Activated T-cell treated with anti-CD3 and anti-CD28 coated beads for 1 hour (primary cell): ENCODE measurements around the gene BAHD1.

Experiments
- DNase-seq: peaks from one replicate; pipeline ENCODE4 v3.0.0-alpha.2; 2020; ENCODE audit warnings: low read depth

BAHD1 gene

DNA sequence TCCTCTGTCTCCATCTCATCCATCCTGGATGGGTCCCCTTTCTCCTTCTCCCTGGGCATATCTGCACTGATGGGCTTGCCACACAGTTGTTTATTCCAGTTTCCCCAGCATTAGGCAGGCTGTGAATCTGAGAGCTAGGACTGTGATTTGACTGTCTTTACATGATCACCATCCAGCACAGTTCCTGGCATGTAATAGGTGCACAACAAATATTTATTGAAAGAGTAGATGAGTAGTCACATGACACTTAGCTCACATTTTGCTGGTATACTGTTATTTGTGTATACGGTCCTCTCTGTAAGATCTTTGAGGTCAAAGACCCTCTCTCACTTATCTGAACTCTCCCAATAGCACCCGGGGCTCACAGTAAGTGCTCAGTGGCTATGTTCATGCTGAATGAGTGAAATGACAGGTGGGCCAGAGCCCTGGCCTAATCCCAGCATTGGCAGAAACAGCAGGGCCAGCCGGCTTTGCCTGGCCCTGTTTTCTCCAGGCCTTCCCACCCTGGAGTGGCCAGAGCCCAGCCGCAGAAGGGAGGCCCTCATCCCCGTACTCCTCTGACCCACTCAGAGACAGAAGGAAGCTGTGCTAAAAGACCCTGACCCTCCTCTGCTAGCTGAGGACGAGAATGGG lies 16.2 kb upstream of the BAHD1 start:
- DNase-seq = no peak

GRCh38 chr15:40425681-40426080 lies 15.1 kb upstream of the BAHD1 start:
- no peak for DNase-seq

GRCh38 chr15:40427188-40427587 lies 13.6 kb upstream of the BAHD1 start:
- no peak for DNase-seq

DNA sequence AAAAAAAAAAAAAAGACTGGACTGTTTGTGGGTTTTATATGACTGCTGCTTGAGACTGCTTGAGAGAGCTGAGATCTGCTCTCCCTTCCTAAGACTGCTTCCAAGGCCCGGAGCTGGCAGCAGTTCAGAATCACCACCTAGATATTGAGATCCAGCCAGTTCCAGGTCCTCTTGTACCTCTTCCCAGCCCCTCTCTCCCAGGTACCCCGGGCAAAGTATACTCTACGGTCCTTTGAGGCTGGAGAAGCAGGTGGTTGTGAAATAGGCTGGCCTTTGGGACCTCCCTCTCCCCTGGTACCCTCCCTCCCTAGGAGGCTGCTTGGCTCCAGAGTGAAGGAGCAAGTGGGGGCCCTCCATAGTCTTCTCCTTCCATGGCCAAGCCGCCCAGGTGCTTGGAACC lies 12.6 kb upstream of the BAHD1 start:
- DNase-seq = no peak

GRCh38 chr15:40429068-40429710 lies 11.6 kb upstream of the BAHD1 start:
- DNase-seq = no peak

GRCh38 chr15:40430271-40430805 lies 10.4 kb upstream of the BAHD1 start:
- no peak for DNase-seq

DNA sequence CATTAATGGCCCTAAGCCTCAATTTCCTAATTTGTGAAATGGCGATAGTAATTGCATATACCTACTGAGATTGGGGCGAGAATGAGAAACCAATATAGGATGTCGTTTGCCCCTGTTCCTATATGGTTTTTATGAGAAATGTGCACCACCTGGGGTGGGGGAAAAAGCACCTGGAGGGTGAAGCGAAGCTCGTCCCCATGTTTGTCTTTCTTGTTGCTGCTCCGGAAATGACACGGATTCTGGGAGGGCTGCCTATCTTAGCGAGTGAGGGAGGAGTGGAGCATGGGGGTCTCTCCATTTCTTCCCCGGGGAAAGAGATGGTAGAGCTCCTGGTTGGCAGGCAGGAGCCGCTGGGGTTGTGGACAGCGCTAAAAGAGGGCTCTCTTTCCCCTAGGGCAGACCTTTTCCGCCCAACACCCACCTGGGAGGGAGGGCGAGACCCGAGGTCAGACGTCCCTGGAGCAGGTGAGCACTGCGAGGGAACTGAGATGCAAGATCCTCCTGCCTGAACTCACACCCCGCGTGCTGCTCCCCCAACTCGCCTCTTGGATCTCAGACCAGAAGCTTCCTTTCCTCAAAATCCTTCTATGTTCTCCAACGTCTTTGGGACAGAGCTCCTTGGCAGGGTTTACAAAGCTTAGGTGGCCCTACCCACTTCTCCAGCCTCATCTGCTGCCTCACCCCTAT lies 5.6 kb upstream of the BAHD1 start:
- DNase-seq = no peak

DNA sequence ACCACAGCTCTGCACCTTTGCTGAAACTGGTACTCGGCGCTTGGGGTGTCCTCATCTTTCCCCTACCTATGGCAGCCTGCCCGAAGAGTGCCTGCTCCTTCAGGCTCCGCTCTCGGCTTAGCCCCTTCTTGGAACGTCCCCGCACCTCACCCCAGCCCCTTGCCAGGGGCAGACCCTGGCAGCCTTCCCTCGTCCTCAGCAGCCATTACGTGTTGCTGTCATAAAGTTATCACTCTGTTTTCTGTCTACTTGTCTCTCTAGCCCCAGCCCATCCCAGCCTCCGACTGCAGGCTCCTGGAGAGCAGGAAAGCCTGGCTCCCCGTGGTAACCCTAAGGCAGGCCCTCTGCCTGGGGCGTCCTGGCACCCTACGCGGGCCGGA lies 5.1 kb upstream of the BAHD1 start:
- DNase-seq = no peak

DNA sequence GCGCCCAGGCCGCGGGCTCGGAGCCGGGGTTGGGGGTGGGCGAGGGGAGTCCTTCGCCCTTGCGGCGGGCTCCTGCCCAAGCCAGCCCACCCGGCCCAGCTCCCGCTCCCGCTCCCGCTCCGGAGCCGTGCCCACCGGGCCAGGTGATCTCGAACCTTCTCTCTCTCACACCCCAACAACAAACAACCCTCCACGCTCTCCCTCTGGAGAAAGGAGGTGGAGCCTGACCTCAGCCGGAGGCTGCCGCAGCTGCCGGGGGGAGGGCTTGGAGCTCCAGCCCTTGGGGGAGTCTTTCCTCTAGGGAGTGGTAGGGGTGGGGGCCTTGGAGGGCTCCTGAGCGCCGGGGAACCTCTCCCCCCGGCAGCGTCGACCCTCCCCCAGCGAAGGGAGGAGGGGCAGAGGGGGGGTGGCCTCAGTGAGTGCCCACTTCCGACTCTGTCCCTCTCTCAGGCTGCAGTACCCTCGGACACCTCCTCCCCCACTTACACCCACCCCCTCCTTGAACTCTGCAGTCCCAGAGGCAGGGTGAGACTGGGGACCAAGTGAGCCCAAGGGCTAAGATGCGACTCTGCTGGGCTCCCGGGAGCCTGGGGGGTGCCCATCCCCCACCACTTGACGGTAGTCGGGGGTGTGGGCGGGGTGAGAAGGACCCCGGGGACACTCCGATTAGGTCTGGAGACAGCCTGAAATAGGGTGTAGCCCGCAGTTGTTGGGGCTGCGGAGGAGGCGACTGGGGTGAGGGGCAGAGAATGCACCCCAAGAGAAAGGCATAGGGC lies 4.4 kb upstream of the BAHD1 start:
- no peak for DNase-seq

- no peak for DNase-seq
Measured at GRCh38 chr15:40436892-40437751, 3.6 kb upstream of the BAHD1 start.

- DNase-seq = no peak
Measured at GRCh38 chr15:40437752-40438687, 2.7 kb upstream of the BAHD1 start.

- no peak for DNase-seq
Measured at GRCh38 chr15:40438712-40439111, 2.0 kb upstream of the BAHD1 start.

- DNase-seq = no peak
Measured at GRCh38 chr15:40439461-40439959, 1.2 kb upstream of the BAHD1 start.

DNA sequence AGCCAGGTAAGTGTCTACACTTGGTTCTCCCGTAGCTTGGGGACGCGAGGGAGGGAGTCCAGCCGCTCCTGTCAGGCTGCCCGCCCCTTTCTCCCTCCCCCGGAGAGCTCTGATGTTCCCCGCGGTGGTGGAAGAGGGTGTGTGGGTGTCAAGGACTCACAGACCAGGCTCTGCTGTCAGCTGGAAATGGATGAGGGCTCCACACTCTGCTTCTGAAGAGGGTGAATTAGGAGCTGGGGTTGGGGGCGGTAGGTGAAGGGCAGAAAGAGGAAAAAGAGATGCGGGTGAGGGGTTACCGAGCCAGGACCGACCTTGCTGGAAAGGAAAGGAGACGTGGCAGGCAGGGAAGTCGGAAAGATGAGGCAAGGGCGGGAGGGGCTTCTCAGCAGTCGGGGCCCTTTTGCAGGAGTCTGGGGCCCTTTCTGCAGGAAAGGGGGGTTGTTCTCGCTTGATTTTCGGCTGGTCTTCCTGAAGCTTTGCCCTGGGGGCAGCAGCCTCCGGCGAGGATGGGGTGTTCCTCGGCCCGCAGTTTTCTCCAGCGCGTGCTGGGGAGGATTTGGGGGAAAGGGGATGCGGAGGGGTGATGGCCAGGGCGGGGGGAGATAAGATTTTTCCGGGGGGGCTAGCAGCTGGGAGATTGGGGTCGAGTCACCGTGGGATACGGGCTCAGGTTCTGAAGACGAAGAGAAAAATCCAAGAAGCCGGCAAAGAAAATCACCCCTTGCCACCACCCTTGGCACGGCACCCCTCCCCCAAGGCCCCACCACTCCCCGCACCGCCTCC lies 602 bp upstream of the BAHD1 start:
- peak; percentile 16 for DNase-seq

DNA sequence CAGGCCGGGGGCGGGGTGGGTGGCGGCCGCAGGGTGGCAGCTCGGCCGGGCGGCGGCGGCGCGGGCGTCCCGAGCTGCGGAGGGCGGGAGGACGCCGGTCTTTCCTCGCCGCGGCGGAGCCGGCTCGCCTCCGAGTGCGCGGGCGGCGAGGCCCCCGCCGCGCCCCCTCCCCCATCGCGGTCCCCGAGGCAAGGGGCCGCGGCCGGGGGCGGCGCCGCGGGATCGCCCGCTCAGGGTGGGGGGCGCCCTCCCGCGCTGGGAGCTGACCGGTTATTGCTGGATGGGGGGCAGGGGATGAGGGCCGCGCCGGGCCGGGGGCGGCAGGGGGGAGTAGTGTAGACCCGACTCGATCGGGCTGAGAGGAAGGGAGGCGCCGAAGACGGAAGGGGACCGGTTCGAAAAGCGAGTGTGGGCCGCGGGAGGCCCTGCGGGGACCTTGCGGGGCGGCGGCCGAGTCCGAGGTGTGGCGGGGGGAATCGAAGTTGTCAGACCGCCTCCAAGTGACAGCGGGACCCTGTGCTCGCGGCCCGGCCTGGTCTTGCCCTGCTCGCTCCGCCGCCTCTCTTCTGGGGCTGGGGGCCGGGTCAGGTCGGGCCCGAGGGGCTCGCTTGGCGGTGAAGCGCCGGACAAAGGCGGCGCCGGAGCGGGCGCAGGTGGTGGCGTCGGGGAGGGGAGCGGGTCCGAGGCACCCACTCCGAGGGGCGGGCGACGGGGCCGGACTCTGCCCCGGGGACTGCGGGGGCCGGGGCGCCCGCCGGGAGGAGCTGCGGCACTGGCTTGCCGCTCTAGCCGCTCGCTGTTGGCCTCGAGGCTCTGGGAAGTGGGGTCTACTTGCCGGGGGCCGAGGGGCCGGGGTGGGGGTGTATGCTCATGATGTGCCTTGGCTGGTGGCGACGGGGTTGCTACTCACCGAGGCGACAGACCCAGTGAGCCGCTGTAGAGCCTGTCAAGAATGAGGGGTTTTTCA lies 1.1 kb downstream of the BAHD1 start:
- peak; percentile 12 for DNase-seq

DNA sequence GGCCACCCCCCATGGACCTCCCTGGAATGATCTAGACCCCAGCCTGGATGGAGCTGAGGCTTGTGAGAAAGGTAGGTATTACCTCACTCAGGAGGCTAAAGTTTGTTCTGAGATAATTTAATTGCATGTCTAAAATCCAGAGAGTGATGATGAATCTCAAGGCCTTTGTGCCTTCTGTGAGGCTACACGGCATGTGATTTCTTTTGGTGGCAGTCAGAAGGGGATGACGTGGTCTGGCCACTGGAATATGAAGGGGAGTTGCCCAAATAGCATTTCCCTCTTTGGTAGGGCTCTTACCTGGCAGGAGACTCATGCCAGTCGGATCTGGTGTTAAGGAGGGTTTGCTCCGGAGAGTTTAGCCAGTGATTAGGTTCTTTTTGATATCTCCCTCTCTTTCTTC lies 2.5 kb downstream of the BAHD1 start:
- DNase-seq = no peak

- DNase-seq = no peak
Measured at GRCh38 chr15:40443846-40444245, 3.1 kb downstream of the BAHD1 start.

DNA sequence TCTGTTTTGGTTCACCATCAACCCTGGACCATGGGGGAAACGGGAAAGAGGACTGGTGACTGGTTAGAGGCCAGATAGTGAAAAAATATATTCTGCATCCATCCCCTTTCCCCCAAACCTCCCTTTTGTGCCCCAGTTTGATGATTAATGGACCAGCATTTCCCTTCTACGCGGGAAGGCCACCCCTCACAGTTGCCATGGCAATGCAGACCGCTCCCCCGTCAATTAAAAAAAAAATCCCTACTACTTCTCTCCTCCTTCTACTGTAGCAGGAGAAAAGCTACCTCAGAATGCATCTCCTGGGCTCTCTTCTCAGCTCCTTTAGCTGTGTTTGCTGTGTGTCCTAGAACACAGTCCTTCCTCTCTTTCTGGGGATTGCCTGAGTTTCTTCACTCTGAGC lies 4.0 kb downstream of the BAHD1 start:
- DNase-seq = no peak
